ACC112 (cell line): ENCODE results near the gene INSYN2A.
A peak's percentile ranks its signal among the peaks of the same experiment; 100 is the strongest.

Experiments used
- H2AFZ ChIP-seq: fragments of 200-600 bp; sonication (generic); one replicate; pipeline ENCODE4 v1.6.0; 2017; ENCODE audit warnings: antibody characterized with exemption, low read length; ENCODE audit not compliant: unreplicated experiment
- H3K27ac ChIP-seq: fragments of 200-600 bp; sonication (generic); 2 replicates; pipeline ENCODE4 v1.5.1; 2014; ENCODE audit warnings: low read depth, mild to moderate bottlenecking, antibody characterized with exemption, low read length, moderate library complexity
- H3K27me3 ChIP-seq: fragments of 200-600 bp; sonication (generic); 2 replicates; pipeline ENCODE4 v1.6.1; 2014; ENCODE audit warnings: mild to moderate bottlenecking, antibody characterized with exemption, low read length, moderate library complexity, mixed read lengths; ENCODE audit not compliant: insufficient read depth
- H3K36me3 ChIP-seq: fragments of 200-600 bp; sonication (generic); 2 replicates; pipeline ENCODE4 v1.6.1; 2016; ENCODE audit warnings: mild to moderate bottlenecking, antibody characterized with exemption, low read length, moderate library complexity, mixed read lengths; ENCODE audit not compliant: insufficient read depth
- H3K4me1 ChIP-seq: fragments of 200-600 bp; sonication (generic); one replicate; pipeline ENCODE4 v1.6.1; 2016; ENCODE audit warnings: low read length, mixed read lengths; ENCODE audit not compliant: insufficient read depth, unreplicated experiment, control insufficient read depth
- H3K4me3 ChIP-seq: fragments of 200-600 bp; sonication (generic); 2 replicates; pipeline ENCODE4 v1.5.1; 2014; ENCODE audit warnings: mild to moderate bottlenecking, low read depth, low read length
- H3K79me2 ChIP-seq: fragments of 200-600 bp; sonication (generic); one replicate; pipeline ENCODE4 v1.6.0; 2016; ENCODE audit warnings: low read length; ENCODE audit not compliant: control insufficient read depth, unreplicated experiment, insufficient read depth

The INSYN2A gene

GRCh38 chr10:127218658-127219057 is 22.3 kb upstream of the INSYN2A start:
- Histone ChIP-seq H3K27me3 (no peaks in the 10 kb centered on the region), H3K4me3 (no peak overlapping the region), H3K4me1 (peaks cover 11% of the 10 kb centered on the region), H3K27ac (no peak overlapping the region), H3K36me3 (no peaks in the 10 kb centered on the region; the same call in 1 of the 2 replicates), H2AFZ (no peak overlapping the region), H3K79me2 (no peaks in the 10 kb centered on the region)

GRCh38 chr10:127216786-127217185 is 20.4 kb upstream of the INSYN2A start:
- H3K4me1 ChIP-seq = peaks cover 11% of the 10 kb centered on the region
- no peaks in the 10 kb centered on the region; the same call in 1 of the 2 replicates for H3K36me3 ChIP-seq
- H3K27ac ChIP-seq = no peak overlapping the region
- no peak overlapping the region for H3K4me3 ChIP-seq
- H2AFZ ChIP-seq = no peak overlapping the region
- no peaks in the 10 kb centered on the region for H3K27me3 ChIP-seq
- no peaks in the 10 kb centered on the region for H3K79me2 ChIP-seq

DNA sequence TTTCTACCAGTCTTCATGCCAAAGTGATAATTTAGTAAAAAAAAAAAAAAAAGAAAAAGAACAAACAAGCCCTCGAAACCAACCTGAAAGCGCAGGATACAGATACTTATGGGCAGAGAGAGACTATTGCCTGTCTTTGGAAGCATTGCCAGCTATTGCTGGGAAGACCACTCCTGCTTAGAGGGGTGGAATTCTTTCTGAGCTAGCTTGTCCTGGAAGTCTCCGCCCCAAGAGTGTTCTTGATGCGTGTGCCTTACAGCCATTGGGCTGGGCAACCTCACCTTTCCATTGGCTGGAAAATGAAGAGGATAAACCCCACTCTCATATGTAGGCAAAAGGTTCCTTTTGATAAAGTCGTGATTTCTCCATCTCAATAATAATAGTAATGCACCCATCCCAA is 19.9 kb upstream of the INSYN2A start:
- no peaks in the 10 kb centered on the region; the same call in 1 of the 2 replicates for H3K36me3 ChIP-seq
- no peaks in the 10 kb centered on the region for H3K79me2 ChIP-seq
- no peak overlapping the region for H3K4me3 ChIP-seq
- no peaks in the 10 kb centered on the region for H3K27me3 ChIP-seq
- peaks cover 11% of the 10 kb centered on the region for H3K4me1 ChIP-seq
- no peak overlapping the region for H3K27ac ChIP-seq
- H2AFZ ChIP-seq = no peak overlapping the region

DNA sequence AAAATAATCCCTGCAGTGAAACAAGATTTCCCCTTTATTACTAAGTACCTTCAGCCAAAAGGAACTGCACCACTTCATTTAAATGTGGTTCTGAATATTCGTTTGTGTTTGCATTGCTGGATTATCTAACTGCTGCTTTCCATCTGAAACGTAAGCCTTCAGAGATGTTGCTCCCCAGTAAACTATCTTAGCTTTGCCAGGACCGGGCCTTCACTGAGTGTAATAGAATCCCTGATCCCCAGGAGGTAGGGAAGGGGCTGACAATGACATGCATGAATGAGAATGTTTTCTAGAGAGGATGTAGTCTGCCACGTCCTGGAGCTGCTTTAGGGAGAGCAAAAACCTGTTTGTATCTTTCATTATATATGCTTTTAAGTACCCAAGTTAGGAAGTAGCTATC is 19.5 kb upstream of the INSYN2A start:
- peaks cover 11% of the 10 kb centered on the region for H3K4me1 ChIP-seq
- H2AFZ ChIP-seq = no peak overlapping the region
- no peak overlapping the region for H3K4me3 ChIP-seq
- no peaks in the 10 kb centered on the region for H3K27me3 ChIP-seq
- no peak overlapping the region for H3K27ac ChIP-seq
- no peaks in the 10 kb centered on the region for H3K79me2 ChIP-seq
- H3K36me3 ChIP-seq = no peaks in the 10 kb centered on the region; the same call in 1 of the 2 replicates

DNA sequence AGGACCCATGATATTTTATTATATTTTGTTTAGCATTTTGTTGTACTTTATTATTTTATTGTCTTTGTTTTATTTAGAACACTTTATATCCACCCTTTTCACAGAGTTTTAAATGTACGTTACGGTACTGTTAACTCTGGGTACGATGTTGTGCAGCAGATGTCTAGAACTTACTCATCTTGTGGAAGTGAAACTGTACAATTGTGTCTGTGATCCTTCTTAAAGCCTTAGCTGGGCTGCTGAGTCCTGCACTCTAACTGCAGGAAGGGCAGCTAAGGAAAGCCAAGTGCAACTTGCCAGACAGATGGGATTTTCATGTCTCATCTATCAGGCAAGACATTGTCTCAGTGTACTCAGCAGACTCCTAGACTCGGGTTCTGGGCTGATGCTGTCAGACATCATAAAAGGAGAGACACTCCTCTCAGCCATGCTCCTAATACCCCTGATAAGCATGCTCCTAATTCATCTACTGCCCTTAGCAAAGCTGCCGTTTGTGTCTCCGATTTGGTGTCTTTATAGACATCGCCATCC is 14.6 kb upstream of the INSYN2A start:
- H2AFZ ChIP-seq = no peak overlapping the region
- no peaks in the 10 kb centered on the region for H3K36me3 ChIP-seq
- no peaks in the 10 kb centered on the region for H3K79me2 ChIP-seq
- no peak overlapping the region for H3K4me3 ChIP-seq
- H3K27me3 ChIP-seq = no peaks in the 10 kb centered on the region
- H3K4me1 ChIP-seq = no peaks in the 10 kb centered on the region
- H3K27ac ChIP-seq = no peak overlapping the region

GRCh38 chr10:127207081-127207480 is 10.7 kb upstream of the INSYN2A start:
- H3K4me3 ChIP-seq = no peak overlapping the region
- no peak overlapping the region for H2AFZ ChIP-seq
- H3K79me2 ChIP-seq = no peaks in the 10 kb centered on the region
- no peak overlapping the region for H3K27ac ChIP-seq
- no peaks in the 10 kb centered on the region for H3K36me3 ChIP-seq
- H3K4me1 ChIP-seq = no peaks in the 10 kb centered on the region
- no peaks in the 10 kb centered on the region for H3K27me3 ChIP-seq

- no peak overlapping the region for H3K27ac ChIP-seq
- no peaks in the 10 kb centered on the region for H3K27me3 ChIP-seq
- H3K4me1 ChIP-seq = no peaks in the 10 kb centered on the region
- no peak overlapping the region for H2AFZ ChIP-seq
- no peak overlapping the region for H3K4me3 ChIP-seq
- H3K36me3 ChIP-seq = no peaks in the 10 kb centered on the region
- H3K79me2 ChIP-seq = no peaks in the 10 kb centered on the region
Measured at GRCh38 chr10:127203067-127203466, 6.7 kb upstream of the INSYN2A start.

GRCh38 chr10:127200646-127201045 is 4.3 kb upstream of the INSYN2A start:
- Histone ChIP-seq H3K4me3 (no peak overlapping the region), H2AFZ (no peak overlapping the region), H3K79me2 (no peaks in the 10 kb centered on the region), H3K4me1 (no peaks in the 10 kb centered on the region), H3K27ac (no peak overlapping the region), H3K27me3 (peaks cover 2% of the 10 kb centered on the region; the same call in 1 of the 2 replicates), H3K36me3 (no peaks in the 10 kb centered on the region)

DNA sequence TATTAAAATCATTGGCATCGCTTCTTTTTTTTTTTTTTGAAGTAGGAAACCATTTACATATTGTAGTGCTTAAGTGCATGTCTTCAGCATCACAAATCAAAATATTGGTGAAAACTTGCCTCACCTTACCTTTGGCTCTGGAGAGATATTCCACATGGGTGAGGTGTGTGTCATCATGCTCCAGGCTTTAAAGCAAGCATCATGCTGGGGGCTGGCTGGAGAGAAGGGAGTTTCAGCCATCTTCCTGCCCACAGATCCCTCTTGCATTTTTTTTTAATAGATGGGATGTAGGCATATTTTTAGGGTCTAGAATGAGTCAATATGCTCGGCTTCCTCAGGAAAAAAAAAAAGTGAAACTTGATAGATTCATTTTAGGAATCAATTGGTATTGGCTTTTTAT is 2.3 kb upstream of the INSYN2A start:
- Histone ChIP-seq H3K79me2 (no peaks in the 10 kb centered on the region), H2AFZ (no peak overlapping the region), H3K4me3 (no peak overlapping the region), H3K27ac (no peak overlapping the region), H3K4me1 (no peaks in the 10 kb centered on the region), H3K27me3 (peaks cover 5% of the 10 kb centered on the region; the same call in 1 of the 2 replicates), H3K36me3 (no peaks in the 10 kb centered on the region)

DNA sequence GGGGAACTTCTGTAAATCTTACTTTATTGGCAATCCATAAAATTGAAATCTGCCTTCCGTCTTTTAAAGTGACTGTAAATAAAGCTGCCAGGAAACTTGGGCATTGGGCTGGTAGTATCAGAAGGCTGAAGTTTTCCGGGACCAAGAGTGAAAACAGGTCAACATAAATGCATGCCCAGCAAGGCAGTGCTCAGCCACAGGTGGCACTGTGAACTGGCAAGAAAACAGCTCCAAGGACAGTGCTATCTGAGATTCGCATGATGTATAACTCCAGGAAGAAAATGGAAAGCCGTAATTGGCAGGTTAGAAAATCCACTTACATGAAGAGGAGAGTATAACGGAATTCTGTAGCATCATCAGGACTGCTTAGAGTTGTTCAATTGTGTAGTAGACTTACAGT is 1.9 kb upstream of the INSYN2A start:
- H3K27me3 ChIP-seq = peaks cover 5% of the 10 kb centered on the region; the same call in 1 of the 2 replicates
- H3K79me2 ChIP-seq = no peaks in the 10 kb centered on the region
- H3K4me3 ChIP-seq = no peak overlapping the region
- no peak overlapping the region for H2AFZ ChIP-seq
- no peak overlapping the region for H3K27ac ChIP-seq
- H3K4me1 ChIP-seq = no peaks in the 10 kb centered on the region
- no peaks in the 10 kb centered on the region for H3K36me3 ChIP-seq

DNA sequence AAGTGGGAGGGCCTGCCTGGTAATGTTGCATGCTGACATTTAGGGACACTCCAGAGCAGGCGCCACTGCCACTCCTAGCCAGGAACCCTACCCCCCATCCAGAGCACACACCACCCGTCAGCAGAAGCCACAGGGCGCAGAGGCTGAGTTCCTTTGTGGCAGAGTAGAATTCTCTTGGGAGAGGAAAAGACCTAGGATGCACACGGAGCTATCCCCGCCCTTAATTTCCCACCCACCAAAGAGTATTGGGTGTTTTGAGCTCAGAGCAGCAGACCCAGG is 702 bp upstream of the INSYN2A start:
- peaks cover 5% of the 10 kb centered on the region; the same call in 1 of the 2 replicates for H3K27me3 ChIP-seq
- H3K27ac ChIP-seq = no peak overlapping the region
- H3K4me1 ChIP-seq = no peaks in the 10 kb centered on the region
- no peak overlapping the region for H2AFZ ChIP-seq
- no peaks in the 10 kb centered on the region for H3K36me3 ChIP-seq
- no peaks in the 10 kb centered on the region for H3K79me2 ChIP-seq
- peak overlapping the region; percentile 73 for H3K4me3 ChIP-seq
